Heart left ventricle (tissue), 13 donors: ENCODE data around the gene SEC14L1.
"Not testable (repeated sequence)": the region's sequence is repeated elsewhere in the genome, so short reads cannot be mapped to it uniquely, and the experiment has no call there.

Experiments used
- POLR2A ChIP-seq, 2 donors: fragments of 450-650 bp; IDR thresholded peaks; one replicate each; pipeline ENCODE4 v1.6.1; 2017; ENCODE audit warnings: antibody characterized with exemption in 2 of 2, mild to moderate bottlenecking in 2 of 2, moderate library complexity in 2 of 2
- TF ChIP-seq, protein P1 (sequence below), 12 donors: fragments of 200-600 bp; sonication (generic) in 4 of 12; IDR thresholded peaks; one replicate each; pipeline versions ENCODE4 v1.5.0 to v1.8.0; 2018 to 2022; ENCODE audit warnings: antibody characterized with exemption in 12 of 12, mild to moderate bottlenecking in 5 of 12
- donor health status: ischemic (EF 13 %, LVEDD 7.1; RV severe dilation, severe dysfunction).
- donor health status: DM: no; HTN: yes; CAD: no.
- donor health status: DM: no; HTN: no; CAD: no.
- donor health status: ischemic (EF 25% LVEDD 6.9; RV normal size, moderate dysfunction).
- donor health status: ischemic (EF 25% LVEDD 5.7; RV mildly dilated, moderate dysfunction).
- donor health status: ischemic (EF 35%, LVEDD 5.7; RV mildly dilated, moderate dysfunction).
- donor health status: nonischemic (EF 11% LVEDD 7.7; RV severe dilation, severe dysfunction).
- donor health status: DM: yes; HTN: yes; CAD: no.
- donor health status: PGD.
- donor health status: ischemic (EF 29% LVEDD 5.4; RV normal size, mild dysfunction).
- donor health status: nonischemic (EF 23%, LVEDD 6.1; RV moderate dilation, normal function).

DNA sequence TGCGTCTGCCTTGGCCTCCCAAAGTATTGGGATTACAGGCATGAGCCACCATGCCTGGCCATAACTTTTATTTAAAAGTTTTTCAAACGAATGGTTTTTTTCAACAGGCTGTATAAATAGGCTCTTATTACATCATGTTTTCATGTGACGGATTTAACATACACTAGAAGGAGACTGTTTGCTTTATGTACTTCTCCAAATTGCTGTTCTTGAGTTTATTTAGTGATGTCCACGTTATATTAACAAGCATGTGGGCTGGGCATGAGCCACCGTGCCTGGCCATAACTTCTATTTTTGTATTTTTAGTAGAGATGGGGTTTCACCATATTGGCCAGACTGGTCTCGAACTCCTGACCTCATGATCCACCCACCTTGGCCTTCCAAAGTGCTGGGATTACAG, 17.0 kb downstream of the SEC14L1 start:
- TF ChIP-seq, protein P1, sequence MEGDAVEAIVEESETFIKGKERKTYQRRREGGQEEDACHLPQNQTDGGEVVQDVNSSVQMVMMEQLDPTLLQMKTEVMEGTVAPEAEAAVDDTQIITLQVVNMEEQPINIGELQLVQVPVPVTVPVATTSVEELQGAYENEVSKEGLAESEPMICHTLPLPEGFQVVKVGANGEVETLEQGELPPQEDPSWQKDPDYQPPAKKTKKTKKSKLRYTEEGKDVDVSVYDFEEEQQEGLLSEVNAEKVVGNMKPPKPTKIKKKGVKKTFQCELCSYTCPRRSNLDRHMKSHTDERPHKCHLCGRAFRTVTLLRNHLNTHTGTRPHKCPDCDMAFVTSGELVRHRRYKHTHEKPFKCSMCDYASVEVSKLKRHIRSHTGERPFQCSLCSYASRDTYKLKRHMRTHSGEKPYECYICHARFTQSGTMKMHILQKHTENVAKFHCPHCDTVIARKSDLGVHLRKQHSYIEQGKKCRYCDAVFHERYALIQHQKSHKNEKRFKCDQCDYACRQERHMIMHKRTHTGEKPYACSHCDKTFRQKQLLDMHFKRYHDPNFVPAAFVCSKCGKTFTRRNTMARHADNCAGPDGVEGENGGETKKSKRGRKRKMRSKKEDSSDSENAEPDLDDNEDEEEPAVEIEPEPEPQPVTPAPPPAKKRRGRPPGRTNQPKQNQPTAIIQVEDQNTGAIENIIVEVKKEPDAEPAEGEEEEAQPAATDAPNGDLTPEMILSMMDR (IDR thresholded peaks at IDR 0.05): not testable (repeated sequence)
- not testable (repeated sequence) for TF ChIP-seq POLR2A (IDR thresholded peaks at IDR 0.05)
